HFF-Myc (cell line): ENCODE measurements around the gene FRMPD3.

Experiments
- DNase-seq: peaks from one replicate; pipeline ENCODE4 v3.0.0-alpha.2; 2011; ENCODE audit warnings: low read depth; ENCODE audit errors: extremely low read depth
- H3K4me3 ChIP-seq: replicated peaks from 2 replicates; pipeline ENCODE4 v1.5.1; 2011; ENCODE audit warnings: low read depth, mild to moderate bottlenecking, control low read depth, low read length
- CTCF ChIP-seq: IDR thresholded peaks from 2 replicates; pipeline ENCODE4 v1.5.1; 2012; ENCODE audit warnings: mild to moderate bottlenecking, low read depth, low read length, control low read depth; ENCODE audit errors: missing control alignments

Gene FRMPD3

GRCh38 chrX:107493141-107493540 lies 43.7 kb downstream of the FRMPD3 start:
- TF ChIP-seq CTCF, result no peak
- H3K4me3 ChIP-seq, result no peak overlapping the region
- no peak for DNase-seq

GRCh38 chrX:107496786-107497185 lies 47.3 kb downstream of the FRMPD3 start:
- no peak for DNase-seq
- TF ChIP-seq CTCF, result no peak
- H3K4me3 ChIP-seq, result no peak overlapping the region
